HEK293 (cell line): Measurements from ENCODE around the gene RAVER2.
A peak's percentile ranks its signal among the peaks of the same experiment; 100 is the strongest.

Experiments
- GLI4 ChIP-seq: fragments of 450-650 bp; formaldehyde crosslinking; IDR thresholded peaks from 2 replicates; pipeline ENCODE4 v1.5.1; 2016; ENCODE audit warnings: missing biosample characterization, missing genetic modification characterization
- GLIS2 ChIP-seq: fragments of 450-650 bp; formaldehyde crosslinking; IDR thresholded peaks from 2 replicates; pipeline ENCODE4 v1.5.1; 2016; ENCODE audit warnings: missing biosample characterization, missing genetic modification characterization
- HOXA7 ChIP-seq: sonication (generic); formaldehyde crosslinking; IDR thresholded peaks from 2 replicates; pipeline ENCODE4 v1.8.1; 2022; ENCODE audit warnings: missing genetic modification reagents, borderline replicate concordance
- HOXC10 ChIP-seq: sonication (generic); formaldehyde crosslinking; IDR thresholded peaks from 2 replicates; pipeline ENCODE4 v1.8.1; 2023; ENCODE audit warnings: mild to moderate bottlenecking, missing genetic modification reagents
- MEIS1 ChIP-seq: sonication (generic); formaldehyde crosslinking; IDR thresholded peaks from 2 replicates; pipeline ENCODE4 v1.8.1; 2022; ENCODE audit warnings: missing genetic modification reagents, mild to moderate bottlenecking, borderline replicate concordance
- SCRT1 ChIP-seq: fragments of 450-650 bp; formaldehyde crosslinking; IDR thresholded peaks from 2 replicates; pipeline ENCODE4 v1.5.1; 2016; ENCODE audit warnings: missing biosample characterization, missing genetic modification characterization, borderline replicate concordance
- ZBTB20 ChIP-seq: fragments of 450-650 bp; formaldehyde crosslinking; IDR thresholded peaks from 2 replicates; pipeline ENCODE4 v1.5.1; 2016; ENCODE audit warnings: missing biosample characterization, missing genetic modification characterization
- ZNF248 ChIP-seq: fragments of 450-650 bp; formaldehyde crosslinking; IDR thresholded peaks from 2 replicates; pipeline ENCODE4 v1.5.1; 2017; ENCODE audit warnings: missing biosample characterization, missing genetic modification characterization
- ZNF37A ChIP-seq: fragments of 450-650 bp; IDR thresholded peaks from 2 replicates; pipeline ENCODE4 v1.5.1; 2018; ENCODE audit warnings: missing biosample characterization, missing genetic modification characterization
- ZNF48 ChIP-seq: fragments of 450-650 bp; formaldehyde crosslinking; IDR thresholded peaks from 2 replicates; pipeline ENCODE4 v1.5.1; 2016; ENCODE audit warnings: missing biosample characterization, missing genetic modification characterization
- ZNF555 ChIP-seq: fragments of 450-650 bp; formaldehyde crosslinking; conservative IDR thresholded peaks from 2 replicates; pipeline ENCODE4 v1.5.1; 2017; ENCODE audit warnings: missing biosample characterization, mild to moderate bottlenecking, missing genetic modification characterization, inconsistent platforms
- ZNF585B ChIP-seq: fragments of 450-650 bp; formaldehyde crosslinking; IDR thresholded peaks from 2 replicates; pipeline ENCODE4 v1.5.1; 2016; ENCODE audit warnings: missing biosample characterization, missing genetic modification characterization
- ZNF621 ChIP-seq: fragments of 450-650 bp; formaldehyde crosslinking; IDR thresholded peaks from 2 replicates; pipeline ENCODE4 v1.5.1; 2017; ENCODE audit warnings: missing biosample characterization, missing genetic modification characterization
- TF ChIP-seq, protein P1 (sequence below): fragments of 450-650 bp; formaldehyde crosslinking; IDR thresholded peaks from 2 replicates; pipeline ENCODE4 v1.5.1; 2016; ENCODE audit warnings: missing biosample characterization, missing genetic modification characterization
- TF ChIP-seq, protein P2 (sequence below): fragments of 450-650 bp; formaldehyde crosslinking; IDR thresholded peaks from 2 replicates; pipeline ENCODE4 v1.5.1; 2016; ENCODE audit warnings: missing biosample characterization, missing genetic modification characterization
- TF ChIP-seq, protein P3 (sequence below): fragments of 450-650 bp; formaldehyde crosslinking; IDR thresholded peaks from 2 replicates; pipeline ENCODE4 v1.5.1; 2017; ENCODE audit warnings: missing biosample characterization, missing genetic modification characterization
- TF ChIP-seq, protein P4 (sequence below): fragments of 450-650 bp; formaldehyde crosslinking; IDR thresholded peaks from 2 replicates; pipeline ENCODE4 v1.5.1; 2016; ENCODE audit warnings: missing biosample characterization, missing genetic modification characterization
- TF ChIP-seq, protein P5 (sequence below): fragments of 450-650 bp; formaldehyde crosslinking; IDR thresholded peaks from 2 replicates; pipeline ENCODE4 v1.5.1; 2016; ENCODE audit warnings: missing biosample characterization, missing genetic modification characterization
- TF ChIP-seq, protein P6 (sequence below): fragments of 450-650 bp; formaldehyde crosslinking; IDR thresholded peaks from 2 replicates; pipeline ENCODE4 v1.5.1; 2016; ENCODE audit warnings: missing biosample characterization, missing genetic modification characterization
- TF ChIP-seq, protein P7 (sequence below): fragments of 450-650 bp; formaldehyde crosslinking; IDR thresholded peaks from 2 replicates; pipeline ENCODE4 v1.5.1; 2017; ENCODE audit warnings: missing biosample characterization, missing genetic modification characterization
- TF ChIP-seq, protein P8 (sequence below): fragments of 450-650 bp; formaldehyde crosslinking; IDR thresholded peaks from 2 replicates; pipeline ENCODE4 v1.5.1; 2016; ENCODE audit warnings: missing biosample characterization, missing genetic modification characterization

The RAVER2 gene

DNA sequence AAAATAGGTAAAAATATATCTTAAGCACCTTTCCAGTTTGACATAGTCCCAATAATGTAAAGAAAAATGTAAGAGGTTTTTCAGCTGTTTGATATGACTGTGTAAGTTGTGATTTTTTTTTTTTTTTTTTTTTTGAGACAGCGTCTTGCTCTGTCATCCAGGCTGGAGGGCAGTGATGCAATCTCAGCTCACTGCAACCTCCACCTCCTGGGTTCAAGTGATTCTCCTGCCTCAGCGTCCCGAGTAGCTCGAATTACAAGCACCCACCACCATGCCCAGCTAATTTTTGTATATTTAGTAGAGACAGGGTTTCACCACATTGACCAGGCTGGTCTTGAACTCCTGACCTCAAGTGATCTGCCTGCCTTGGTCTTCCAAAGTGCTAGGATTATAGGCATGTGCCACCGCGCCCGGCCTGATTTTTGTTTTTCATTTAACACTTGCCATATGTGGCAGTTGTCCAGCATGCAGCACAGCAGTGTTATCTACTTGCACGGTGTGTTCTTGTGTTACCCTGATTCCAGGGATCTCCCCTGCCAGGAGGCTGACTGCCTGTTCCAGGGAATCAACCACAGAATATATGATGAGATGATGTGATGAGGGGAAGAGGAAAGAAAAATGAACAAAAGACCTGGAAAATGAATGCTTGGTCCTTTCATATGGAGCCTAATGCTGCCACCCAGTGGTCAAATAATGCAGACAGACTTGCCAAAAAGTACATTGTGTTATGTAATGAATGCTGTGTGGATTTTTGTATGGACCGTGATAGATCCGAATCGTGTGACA, 79.0 kb downstream of the RAVER2 start (continued):
- TF ChIP-seq, protein P1, sequence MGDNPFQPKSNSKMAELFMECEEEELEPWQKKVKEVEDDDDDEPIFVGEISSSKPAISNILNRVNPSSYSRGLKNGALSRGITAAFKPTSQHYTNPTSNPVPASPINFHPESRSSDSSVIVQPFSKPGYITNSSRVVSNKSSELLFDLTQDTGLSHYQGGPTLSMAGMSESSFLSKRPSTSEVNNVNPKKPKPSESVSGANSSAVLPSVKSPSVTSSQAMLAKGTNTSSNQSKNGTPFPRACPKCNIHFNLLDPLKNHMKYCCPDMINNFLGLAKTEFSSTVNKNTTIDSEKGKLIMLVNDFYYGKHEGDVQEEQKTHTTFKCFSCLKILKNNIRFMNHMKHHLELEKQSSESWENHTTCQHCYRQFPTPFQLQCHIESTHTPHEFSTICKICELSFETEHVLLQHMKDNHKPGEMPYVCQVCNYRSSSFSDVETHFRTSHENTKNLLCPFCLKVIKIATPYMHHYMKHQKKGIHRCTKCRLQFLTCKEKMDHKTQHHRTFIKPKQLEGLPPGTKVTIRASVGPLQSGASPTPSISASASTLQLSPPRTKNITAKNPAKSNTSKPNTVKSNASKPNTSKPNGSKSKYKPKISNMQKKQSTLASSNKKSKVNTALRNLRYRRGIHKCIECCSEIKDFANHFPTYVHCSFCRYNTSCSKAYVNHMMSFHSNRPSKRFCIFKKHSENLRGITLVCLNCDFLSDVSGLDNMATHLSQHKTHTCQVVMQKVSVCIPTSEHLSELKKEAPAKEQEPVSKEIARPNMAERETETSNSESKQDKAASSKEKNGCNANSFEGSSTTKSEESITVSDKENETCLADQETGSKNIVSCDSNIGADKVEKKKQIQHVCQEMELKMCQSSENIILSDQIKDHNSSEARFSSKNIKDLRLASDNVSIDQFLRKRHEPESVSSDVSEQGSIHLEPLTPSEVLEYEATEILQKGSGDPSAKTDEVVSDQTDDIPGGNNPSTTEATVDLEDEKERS (tag by site-specific recombination) = no peak
- TF ChIP-seq GLIS2 (tag by site-specific recombination) (no peak; the same call in 1 of the 2 replicates), HOXC10 (CRISPR knock-in tag) (no peak), HOXA7 (no peak), ZNF585B (tag by site-specific recombination) (no peak), MEIS1 (CRISPR knock-in tag) (no peak), ZNF621 (tag by site-specific recombination) (no peak), ZNF555 (tag by site-specific recombination) (no peak), ZNF37A (no peak), ZBTB20 (tag by site-specific recombination) (peak; percentile 97), SCRT1 (tag by site-specific recombination) (no peak), ZNF48 (tag by site-specific recombination) (no peak), GLI4 (no peak), ZNF248 (no peak)
- TF ChIP-seq, protein P2, sequence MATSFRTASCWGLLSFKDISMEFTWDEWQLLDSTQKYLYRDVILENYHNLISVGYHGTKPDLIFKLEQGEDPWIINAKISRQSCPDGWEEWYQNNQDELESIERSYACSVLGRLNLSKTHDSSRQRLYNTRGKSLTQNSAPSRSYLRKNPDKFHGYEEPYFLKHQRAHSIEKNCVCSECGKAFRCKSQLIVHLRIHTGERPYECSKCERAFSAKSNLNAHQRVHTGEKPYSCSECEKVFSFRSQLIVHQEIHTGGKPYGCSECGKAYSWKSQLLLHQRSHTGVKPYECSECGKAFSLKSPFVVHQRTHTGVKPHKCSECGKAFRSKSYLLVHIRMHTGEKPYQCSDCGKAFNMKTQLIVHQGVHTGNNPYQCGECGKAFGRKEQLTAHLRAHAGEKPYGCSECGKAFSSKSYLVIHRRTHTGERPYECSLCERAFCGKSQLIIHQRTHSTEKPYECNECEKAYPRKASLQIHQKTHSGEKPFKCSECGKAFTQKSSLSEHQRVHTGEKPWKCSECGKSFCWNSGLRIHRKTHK = no peak
- TF ChIP-seq, protein P3, sequence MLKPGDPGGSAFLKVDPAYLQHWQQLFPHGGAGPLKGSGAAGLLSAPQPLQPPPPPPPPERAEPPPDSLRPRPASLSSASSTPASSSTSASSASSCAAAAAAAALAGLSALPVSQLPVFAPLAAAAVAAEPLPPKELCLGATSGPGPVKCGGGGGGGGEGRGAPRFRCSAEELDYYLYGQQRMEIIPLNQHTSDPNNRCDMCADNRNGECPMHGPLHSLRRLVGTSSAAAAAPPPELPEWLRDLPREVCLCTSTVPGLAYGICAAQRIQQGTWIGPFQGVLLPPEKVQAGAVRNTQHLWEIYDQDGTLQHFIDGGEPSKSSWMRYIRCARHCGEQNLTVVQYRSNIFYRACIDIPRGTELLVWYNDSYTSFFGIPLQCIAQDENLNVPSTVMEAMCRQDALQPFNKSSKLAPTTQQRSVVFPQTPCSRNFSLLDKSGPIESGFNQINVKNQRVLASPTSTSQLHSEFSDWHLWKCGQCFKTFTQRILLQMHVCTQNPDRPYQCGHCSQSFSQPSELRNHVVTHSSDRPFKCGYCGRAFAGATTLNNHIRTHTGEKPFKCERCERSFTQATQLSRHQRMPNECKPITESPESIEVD = no peak
- TF ChIP-seq, protein P4, sequence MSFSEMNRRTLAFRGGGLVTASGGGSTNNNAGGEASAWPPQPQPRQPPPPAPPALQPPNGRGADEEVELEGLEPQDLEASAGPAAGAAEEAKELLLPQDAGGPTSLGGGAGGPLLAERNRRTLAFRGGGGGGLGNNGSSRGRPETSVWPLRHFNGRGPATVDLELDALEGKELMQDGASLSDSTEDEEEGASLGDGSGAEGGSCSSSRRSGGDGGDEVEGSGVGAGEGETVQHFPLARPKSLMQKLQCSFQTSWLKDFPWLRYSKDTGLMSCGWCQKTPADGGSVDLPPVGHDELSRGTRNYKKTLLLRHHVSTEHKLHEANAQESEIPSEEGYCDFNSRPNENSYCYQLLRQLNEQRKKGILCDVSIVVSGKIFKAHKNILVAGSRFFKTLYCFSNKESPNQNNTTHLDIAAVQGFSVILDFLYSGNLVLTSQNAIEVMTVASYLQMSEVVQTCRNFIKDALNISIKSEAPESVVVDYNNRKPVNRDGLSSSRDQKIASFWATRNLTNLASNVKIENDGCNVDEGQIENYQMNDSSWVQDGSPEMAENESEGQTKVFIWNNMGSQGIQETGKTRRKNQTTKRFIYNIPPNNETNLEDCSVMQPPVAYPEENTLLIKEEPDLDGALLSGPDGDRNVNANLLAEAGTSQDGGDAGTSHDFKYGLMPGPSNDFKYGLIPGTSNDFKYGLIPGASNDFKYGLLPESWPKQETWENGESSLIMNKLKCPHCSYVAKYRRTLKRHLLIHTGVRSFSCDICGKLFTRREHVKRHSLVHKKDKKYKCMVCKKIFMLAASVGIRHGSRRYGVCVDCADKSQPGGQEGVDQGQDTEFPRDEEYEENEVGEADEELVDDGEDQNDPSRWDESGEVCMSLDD (tag by site-specific recombination) = no peak
- TF ChIP-seq, protein P5, sequence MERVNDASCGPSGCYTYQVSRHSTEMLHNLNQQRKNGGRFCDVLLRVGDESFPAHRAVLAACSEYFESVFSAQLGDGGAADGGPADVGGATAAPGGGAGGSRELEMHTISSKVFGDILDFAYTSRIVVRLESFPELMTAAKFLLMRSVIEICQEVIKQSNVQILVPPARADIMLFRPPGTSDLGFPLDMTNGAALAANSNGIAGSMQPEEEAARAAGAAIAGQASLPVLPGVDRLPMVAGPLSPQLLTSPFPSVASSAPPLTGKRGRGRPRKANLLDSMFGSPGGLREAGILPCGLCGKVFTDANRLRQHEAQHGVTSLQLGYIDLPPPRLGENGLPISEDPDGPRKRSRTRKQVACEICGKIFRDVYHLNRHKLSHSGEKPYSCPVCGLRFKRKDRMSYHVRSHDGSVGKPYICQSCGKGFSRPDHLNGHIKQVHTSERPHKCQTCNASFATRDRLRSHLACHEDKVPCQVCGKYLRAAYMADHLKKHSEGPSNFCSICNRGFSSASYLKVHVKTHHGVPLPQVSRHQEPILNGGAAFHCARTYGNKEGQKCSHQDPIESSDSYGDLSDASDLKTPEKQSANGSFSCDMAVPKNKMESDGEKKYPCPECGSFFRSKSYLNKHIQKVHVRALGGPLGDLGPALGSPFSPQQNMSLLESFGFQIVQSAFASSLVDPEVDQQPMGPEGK = peak; percentile 44; the same call in 1 of the 2 replicates
- TF ChIP-seq, protein P6, sequence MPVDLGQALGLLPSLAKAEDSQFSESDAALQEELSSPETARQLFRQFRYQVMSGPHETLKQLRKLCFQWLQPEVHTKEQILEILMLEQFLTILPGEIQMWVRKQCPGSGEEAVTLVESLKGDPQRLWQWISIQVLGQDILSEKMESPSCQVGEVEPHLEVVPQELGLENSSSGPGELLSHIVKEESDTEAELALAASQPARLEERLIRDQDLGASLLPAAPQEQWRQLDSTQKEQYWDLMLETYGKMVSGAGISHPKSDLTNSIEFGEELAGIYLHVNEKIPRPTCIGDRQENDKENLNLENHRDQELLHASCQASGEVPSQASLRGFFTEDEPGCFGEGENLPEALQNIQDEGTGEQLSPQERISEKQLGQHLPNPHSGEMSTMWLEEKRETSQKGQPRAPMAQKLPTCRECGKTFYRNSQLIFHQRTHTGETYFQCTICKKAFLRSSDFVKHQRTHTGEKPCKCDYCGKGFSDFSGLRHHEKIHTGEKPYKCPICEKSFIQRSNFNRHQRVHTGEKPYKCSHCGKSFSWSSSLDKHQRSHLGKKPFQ (tag by site-specific recombination) = no peak
- TF ChIP-seq, protein P7, sequence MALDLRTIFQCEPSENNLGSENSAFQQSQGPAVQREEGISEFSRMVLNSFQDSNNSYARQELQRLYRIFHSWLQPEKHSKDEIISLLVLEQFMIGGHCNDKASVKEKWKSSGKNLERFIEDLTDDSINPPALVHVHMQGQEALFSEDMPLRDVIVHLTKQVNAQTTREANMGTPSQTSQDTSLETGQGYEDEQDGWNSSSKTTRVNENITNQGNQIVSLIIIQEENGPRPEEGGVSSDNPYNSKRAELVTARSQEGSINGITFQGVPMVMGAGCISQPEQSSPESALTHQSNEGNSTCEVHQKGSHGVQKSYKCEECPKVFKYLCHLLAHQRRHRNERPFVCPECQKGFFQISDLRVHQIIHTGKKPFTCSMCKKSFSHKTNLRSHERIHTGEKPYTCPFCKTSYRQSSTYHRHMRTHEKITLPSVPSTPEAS (tag by site-specific recombination) = 0 out of 2 replicates have a peak, but pooled peaks have one; percentile 8
- TF ChIP-seq, protein P8, sequence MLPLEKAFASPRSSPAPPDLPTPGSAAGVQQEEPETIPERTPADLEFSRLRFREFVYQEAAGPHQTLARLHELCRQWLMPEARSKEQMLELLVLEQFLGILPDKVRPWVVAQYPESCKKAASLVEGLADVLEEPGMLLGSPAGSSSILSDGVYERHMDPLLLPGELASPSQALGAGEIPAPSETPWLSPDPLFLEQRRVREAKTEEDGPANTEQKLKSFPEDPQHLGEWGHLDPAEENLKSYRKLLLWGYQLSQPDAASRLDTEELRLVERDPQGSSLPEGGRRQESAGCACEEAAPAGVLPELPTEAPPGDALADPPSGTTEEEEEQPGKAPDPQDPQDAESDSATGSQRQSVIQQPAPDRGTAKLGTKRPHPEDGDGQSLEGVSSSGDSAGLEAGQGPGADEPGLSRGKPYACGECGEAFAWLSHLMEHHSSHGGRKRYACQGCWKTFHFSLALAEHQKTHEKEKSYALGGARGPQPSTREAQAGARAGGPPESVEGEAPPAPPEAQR (tag by site-specific recombination) = no peak
